Chondrocyte (in vitro differentiated cells): Measurements from ENCODE around the gene LCNL1. TPM values are rescaled to one million over a fixed set of nuclear protein-coding genes. Genes with fewer than 3 reads are reported as not detected.

ENCODE experiments used
- DNase-seq: peaks from one replicate; pipeline ENCODE4 v3.0.0; 2021; ENCODE audit warnings: mixed read lengths, low spot score
- H3K27ac Mint-ChIP-seq: one replicate; pipeline ENCODE4 v1.8.0; 2021; ENCODE audit warnings: mild to moderate bottlenecking, moderate library complexity, mixed read lengths; ENCODE audit not compliant: unreplicated experiment
- H3K27me3 Mint-ChIP-seq: 2 replicates; pipeline ENCODE4 v1.8.0; 2021; ENCODE audit warnings: low read depth, mixed read lengths
- H3K36me3 Mint-ChIP-seq: 2 replicates; pipeline ENCODE4 v1.8.0; 2021; ENCODE audit warnings: low read depth, mixed read lengths
- H3K4me1 Mint-ChIP-seq: 2 replicates; pipeline ENCODE4 v1.8.0; 2021; ENCODE audit warnings: low read depth, mild to moderate bottlenecking, mixed read lengths
- H3K4me3 Mint-ChIP-seq: one replicate; pipeline ENCODE4 v1.8.0; 2021; ENCODE audit warnings: mild to moderate bottlenecking, moderate library complexity, mixed read lengths; ENCODE audit not compliant: unreplicated experiment
- H3K9me3 Mint-ChIP-seq: 2 replicates; pipeline ENCODE4 v1.8.0; 2021; ENCODE audit warnings: low read depth, mixed read lengths
- total RNA-seq: library from RNA; stranded (reverse); gene quantifications from 3 replicates; pipeline ENCODE4 v1.2.1, GENCODE V29; 2021
- TF ChIP-seq, protein P1 (sequence below): fragments of 200-600 bp; sonication (generic); IDR thresholded peaks from 2 replicates; pipeline ENCODE4 v1.5.0; 2021; ENCODE audit warnings: antibody characterized with exemption, mild to moderate bottlenecking, moderate library complexity

LCNL1 gene
- total RNA-seq, 1 donor from 2014 or later = 5.2 TPM

DNA sequence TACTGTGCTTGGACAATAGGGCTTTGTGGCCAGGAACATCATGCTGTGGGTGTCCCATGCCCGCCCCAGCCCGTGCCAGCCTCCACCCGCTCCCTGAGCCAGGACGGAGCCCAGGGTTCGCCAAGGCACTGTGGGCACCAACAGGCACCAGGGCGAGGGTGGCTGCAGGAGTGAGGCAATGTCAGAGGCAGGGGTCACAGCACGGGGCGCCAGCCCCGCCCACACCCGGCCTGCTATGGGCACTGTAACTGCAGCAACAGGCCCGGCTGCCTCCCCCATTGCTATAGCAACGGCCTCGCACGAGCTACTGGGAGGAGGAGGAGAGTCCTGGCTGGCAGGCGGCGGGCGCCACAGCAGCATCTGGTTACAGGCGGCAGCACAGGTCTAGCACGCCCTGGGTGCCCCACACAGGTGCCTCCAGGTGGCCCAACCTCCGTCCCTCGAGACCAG, 42.7 kb downstream of the LCNL1 start:
- H3K27me3 Mint-ChIP-seq = no peaks in the 10 kb centered on the region
- no peak overlapping the region for H3K27ac Mint-ChIP-seq
- no peaks in the 10 kb centered on the region for H3K9me3 Mint-ChIP-seq
- no peak for DNase-seq
- H3K4me3 Mint-ChIP-seq = no peak overlapping the region
- TF ChIP-seq, protein P1, sequence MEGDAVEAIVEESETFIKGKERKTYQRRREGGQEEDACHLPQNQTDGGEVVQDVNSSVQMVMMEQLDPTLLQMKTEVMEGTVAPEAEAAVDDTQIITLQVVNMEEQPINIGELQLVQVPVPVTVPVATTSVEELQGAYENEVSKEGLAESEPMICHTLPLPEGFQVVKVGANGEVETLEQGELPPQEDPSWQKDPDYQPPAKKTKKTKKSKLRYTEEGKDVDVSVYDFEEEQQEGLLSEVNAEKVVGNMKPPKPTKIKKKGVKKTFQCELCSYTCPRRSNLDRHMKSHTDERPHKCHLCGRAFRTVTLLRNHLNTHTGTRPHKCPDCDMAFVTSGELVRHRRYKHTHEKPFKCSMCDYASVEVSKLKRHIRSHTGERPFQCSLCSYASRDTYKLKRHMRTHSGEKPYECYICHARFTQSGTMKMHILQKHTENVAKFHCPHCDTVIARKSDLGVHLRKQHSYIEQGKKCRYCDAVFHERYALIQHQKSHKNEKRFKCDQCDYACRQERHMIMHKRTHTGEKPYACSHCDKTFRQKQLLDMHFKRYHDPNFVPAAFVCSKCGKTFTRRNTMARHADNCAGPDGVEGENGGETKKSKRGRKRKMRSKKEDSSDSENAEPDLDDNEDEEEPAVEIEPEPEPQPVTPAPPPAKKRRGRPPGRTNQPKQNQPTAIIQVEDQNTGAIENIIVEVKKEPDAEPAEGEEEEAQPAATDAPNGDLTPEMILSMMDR = no peak
- H3K36me3 Mint-ChIP-seq = no peaks in the 10 kb centered on the region
- H3K4me1 Mint-ChIP-seq = peaks cover 7% of the 10 kb centered on the region

DNA sequence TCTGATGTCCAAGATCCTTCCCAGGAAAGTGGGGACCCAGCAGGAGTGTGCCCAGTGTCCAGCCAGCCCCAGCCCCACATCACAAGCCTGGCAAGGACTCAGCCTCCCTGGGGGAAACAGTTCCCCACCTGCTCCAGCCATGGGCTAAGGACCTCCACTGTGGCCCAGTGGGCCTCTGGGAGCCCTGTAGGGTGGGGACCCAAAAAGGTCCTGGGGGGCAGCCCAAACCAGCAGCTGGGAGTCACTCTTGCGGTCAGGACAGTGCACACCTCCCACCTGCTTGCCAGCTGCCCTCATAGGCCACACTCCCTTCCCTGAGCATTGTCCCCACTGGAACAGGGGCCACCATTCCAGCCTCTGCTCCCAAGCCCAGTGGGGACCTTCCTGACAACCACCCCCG, 43.6 kb downstream of the LCNL1 start:
- TF ChIP-seq, protein P1 = no peak
- peaks cover 7% of the 10 kb centered on the region for H3K4me1 Mint-ChIP-seq
- H3K4me3 Mint-ChIP-seq = no peak overlapping the region
- no peak overlapping the region for H3K27ac Mint-ChIP-seq
- no peaks in the 10 kb centered on the region for H3K27me3 Mint-ChIP-seq
- DNase-seq = no peak
- no peaks in the 10 kb centered on the region for H3K36me3 Mint-ChIP-seq
- H3K9me3 Mint-ChIP-seq = no peaks in the 10 kb centered on the region

DNA sequence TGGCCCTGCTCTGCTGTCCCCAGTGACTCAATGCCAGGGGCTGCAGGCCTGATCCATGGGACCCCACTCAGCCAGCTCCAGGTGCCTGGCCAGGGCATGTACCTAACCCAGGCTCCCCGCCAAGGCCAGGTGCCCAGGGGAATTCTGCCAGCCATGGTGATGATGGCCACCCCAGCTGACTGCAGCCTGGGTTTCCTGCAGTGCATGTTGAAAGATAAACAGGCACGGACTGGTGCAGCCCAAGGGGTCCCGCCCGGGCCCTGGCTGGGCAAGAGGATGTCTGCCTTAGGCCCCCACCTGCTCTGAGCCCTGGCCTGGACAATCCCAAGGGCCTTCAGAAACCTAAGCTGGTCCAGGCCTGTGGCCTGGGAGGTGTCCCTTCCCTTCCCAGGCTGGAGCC, 44.0 kb downstream of the LCNL1 start:
- peak overlapping the region; percentile 74 for H3K4me3 Mint-ChIP-seq
- no peaks in the 10 kb centered on the region for H3K36me3 Mint-ChIP-seq
- H3K27me3 Mint-ChIP-seq = no peaks in the 10 kb centered on the region
- peaks cover 7% of the 10 kb centered on the region for H3K4me1 Mint-ChIP-seq
- TF ChIP-seq, protein P1 = no peak
- no peak for DNase-seq
- H3K27ac Mint-ChIP-seq = no peak overlapping the region
- no peaks in the 10 kb centered on the region for H3K9me3 Mint-ChIP-seq

DNA sequence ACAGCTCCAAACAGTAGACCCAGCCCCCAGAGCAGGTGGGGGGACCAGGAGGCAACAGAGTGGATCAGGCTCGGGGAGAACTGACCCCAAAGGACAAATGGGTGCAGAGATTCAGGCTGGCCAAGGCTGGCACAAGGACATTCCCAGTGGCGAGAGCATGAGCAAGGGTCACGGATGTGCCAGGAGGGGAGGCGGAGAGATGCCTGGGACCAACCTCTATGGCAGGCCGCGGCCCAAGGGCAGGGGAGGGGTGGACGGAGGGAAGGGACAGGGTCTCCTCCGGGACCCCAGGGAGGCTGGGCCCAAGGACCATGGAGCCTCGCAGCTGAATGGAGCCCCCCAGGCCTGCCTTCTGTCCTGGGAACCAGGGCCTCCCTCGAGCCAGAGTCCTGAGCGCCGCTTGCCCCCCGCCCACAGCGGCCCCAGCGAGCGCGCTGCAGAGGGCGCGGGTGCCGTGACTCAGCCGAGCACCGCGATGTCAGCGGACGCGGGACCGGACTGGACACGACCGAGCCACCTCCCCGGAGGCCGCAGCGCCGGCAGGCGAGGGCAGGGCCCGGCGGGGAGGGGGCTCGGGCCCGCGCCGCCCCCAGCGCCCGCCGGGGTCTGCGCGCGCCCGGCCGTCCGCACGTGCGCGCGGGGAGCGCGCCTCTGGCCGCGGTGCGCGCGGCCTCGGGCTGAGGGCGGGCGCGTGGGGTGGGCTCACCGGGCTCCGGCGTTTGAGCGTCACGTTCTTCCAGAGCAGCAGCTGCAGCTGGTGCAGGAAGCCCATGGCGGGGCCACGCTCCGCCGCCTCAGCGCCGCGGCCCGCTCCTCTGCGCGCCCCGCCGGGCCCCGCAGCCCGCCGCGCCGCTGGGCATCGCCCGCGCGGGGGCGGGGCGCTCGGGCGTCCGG, 44.8 kb downstream of the LCNL1 start, which contains the start of gene ABCA2:
Gene ABCA2 (minus strand): TSS at position 869 of the 894 bp plus-strand sequence. CDS start 97 bp downstream, at position 772.
- TF ChIP-seq, protein P1 = no peak
- Mint-ChIP-seq H3K27ac (peak within 1 kb of the TSS; percentile 17), H3K4me1 (peaks cover 7% of the 10 kb centered on the region), H3K27me3 (no peaks in the 10 kb centered on the region), H3K36me3 (no peaks in the 10 kb centered on the region), H3K4me3 (peak within 1 kb of the TSS; percentile 74), H3K9me3 (no peaks in the 10 kb centered on the region)
- DNase-seq = no peak

DNA sequence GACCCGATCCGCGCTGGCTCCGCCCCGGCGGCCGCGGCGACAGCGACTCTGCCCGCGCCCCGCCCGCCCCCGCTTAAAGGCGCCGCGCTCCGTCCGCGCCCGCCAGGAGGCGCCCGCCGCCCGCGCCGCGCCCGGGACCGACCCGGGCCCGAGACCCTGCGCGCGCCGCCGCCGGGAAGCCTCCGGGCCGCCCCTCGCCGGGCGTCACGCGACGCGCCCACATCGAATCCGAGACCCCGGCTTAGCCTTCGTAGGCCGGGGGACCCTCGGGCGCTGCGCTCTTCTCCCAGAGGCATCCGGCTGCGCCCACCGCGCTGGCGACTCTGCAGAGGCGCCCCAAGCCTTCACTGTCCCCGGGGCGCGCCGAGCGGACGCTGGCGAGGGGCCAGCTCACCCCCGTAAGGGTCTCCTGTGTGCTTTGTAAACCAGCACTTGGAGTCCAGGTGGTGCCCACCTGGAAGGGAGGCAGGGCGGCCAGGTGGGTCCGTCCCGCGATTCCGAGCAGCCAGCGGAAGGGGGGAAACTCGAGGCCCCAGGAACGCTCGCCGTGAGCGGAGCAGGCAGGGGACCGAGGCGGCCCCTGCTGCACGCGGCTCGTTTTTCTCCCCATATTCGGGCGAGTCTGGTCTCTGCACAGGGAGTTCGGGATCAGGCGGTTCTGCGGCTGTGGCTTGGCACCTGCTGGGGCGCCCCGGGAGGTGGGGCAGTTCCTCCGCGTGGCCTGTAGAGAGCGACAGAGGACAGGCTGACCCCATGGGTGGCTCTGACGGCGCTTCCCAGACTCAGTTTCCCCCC, 45.7 kb downstream of the LCNL1 start:
- H3K9me3 Mint-ChIP-seq = no peaks in the 10 kb centered on the region
- DNase-seq = no peak
- no peaks in the 10 kb centered on the region for H3K36me3 Mint-ChIP-seq
- no peaks in the 10 kb centered on the region for H3K27me3 Mint-ChIP-seq
- peaks cover 7% of the 10 kb centered on the region for H3K4me1 Mint-ChIP-seq
- H3K4me3 Mint-ChIP-seq = peak overlapping the region; percentile 68
- TF ChIP-seq, protein P1 = no peak
- no peak overlapping the region for H3K27ac Mint-ChIP-seq
